Activated CD4-positive, alpha-beta memory T cell treated with anti-CD3 and anti-CD28 coated beads for 36 hours (primary cell): ENCODE results near the gene MOSPD3. TPM values are rescaled to one million over a fixed set of nuclear protein-coding genes. Genes with fewer than 3 reads are reported as not detected.

Experiments
- CTCF ChIA-PET: fragments of 350-600 bp; sonication (Branson Sonifier 250); formaldehyde crosslinking; loops from one replicate; lab custom pipeline; 2021; ENCODE audit warnings: antibody characterized with exemption, inconsistent platforms; lab: Charles Lee
- POLR2A ChIA-PET: fragments of 350-600 bp; sonication (Branson Sonifier 250); formaldehyde crosslinking; loops from one replicate; lab custom pipeline; 2021; ENCODE audit warnings: antibody characterized with exemption; lab: Charles Lee
- DNase-seq: peaks from one replicate; pipeline ENCODE4 v3.0.0-alpha.2; 2020
- H3K27ac Mint-ChIP-seq: one replicate; pipeline ENCODE4 v1.8.0; 2021; ENCODE audit warnings: mixed read lengths
- H3K27me3 Mint-ChIP-seq: one replicate; pipeline ENCODE4 v1.8.0; 2021; ENCODE audit warnings: mixed read lengths
- H3K36me3 Mint-ChIP-seq: one replicate; pipeline ENCODE4 v1.8.0; 2021; ENCODE audit warnings: mixed read lengths
- H3K4me1 Mint-ChIP-seq: one replicate; pipeline ENCODE4 v1.8.0; 2021; ENCODE audit warnings: low read depth, mixed read lengths
- H3K4me3 Mint-ChIP-seq: one replicate; pipeline ENCODE4 v1.8.0; 2021; ENCODE audit warnings: mild to moderate bottlenecking, mixed read lengths
- H3K9me3 Mint-ChIP-seq: one replicate; pipeline ENCODE4 v1.8.0; 2021; ENCODE audit warnings: mixed read lengths
- intact Hi-C: fragments of 100-400 bp; cut with micrococcal nuclease; formaldehyde crosslinking; loops from one replicate; pipeline ENCODE4 v1.15.1; 2023
- total RNA-seq, 2 experiments: library from RNA; stranded (reverse); gene quantifications; one replicate each; pipeline ENCODE4 v1.2.3, GENCODE V29; 2021

MOSPD3 gene
- total RNA-seq, 2 experiments from 2014 or later, result 14.0 to 14.4 TPM

DNA sequence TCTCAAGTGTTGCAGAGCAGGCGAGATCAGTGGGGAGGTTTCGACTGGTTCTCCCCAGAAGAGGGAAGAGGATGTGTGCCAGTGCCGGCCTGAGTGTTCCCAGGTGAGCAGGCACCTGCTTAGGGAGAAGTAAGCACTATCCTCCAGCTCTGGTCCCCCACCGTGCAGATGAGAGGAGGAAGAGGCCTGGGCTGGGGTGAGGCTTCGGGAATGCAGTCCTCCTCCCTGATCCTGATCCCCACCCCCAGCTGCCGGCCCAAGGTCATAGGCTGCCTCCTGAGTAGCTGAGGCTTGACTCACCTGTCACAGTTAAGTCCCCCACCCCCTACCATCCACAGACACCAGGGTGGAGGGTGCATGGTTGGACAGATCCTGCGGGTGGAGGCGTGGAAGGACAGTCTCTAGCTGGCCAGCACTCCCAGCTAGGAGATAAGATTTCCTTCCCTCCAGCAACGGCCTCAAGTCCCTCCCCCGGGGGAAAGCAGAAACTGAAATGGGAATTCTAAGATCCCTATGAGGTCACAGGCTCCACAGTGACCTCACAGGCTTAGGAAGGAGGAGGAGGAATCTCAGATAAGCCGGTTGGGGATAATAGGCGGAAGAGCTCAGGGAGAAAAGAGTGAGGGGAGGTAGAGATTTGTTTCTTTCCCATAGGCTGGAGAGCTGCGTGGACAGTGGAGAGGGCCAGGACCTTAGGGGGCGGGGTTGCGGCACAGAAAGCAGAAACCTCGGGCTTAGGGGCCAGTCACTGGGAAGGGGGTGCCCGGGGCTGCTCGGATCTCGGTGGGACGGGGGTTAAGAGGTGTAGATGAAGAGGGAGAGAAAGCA is 27.4 kb upstream of the MOSPD3 start:
- POLR2A ChIA-PET, result interaction anchor here (0.7 to 4.1 kb wide), 16 partner anchors 15 to 461 kb away, joined by 3 to 31 read pairs (median 4); partner anchors contain the start of genes AGFG2, GNB2, MOSPD3 and POP7
- peaks cover 9% of the 10 kb centered on the region for H3K36me3 Mint-ChIP-seq
- CTCF ChIA-PET, result interaction anchor here (0.8 to 4.6 kb wide), 12 partner anchors 20 to 141 kb away, joined by 3 to 38 read pairs (median 10); partner anchors contain the start of genes GIGYF1, MOSPD3 and POP7

GRCh38 chr7:100585511-100586265 is 26.7 kb upstream of the MOSPD3 start, which contains the start of gene LRCH4:
LRCH4 (minus strand) TSS chr7:100586129; CDS start chr7:100586100, 29 bp downstream.
- H3K36me3 Mint-ChIP-seq, result peaks cover 9% of the 10 kb centered on the region
- H3K27me3 Mint-ChIP-seq, result peaks cover 2% of the 10 kb centered on the region
- ChIA-PET POLR2A (interaction anchor here (0.7 to 4.1 kb wide), 24 partner anchors 11 to 460 kb away, joined by 3 to 31 read pairs (median 4); partner anchors contain the start of genes AGFG2, GNB2, MOSPD3 and POP7), CTCF (interaction anchor here (0.7 to 4.6 kb wide), 17 partner anchors 10 to 378 kb away, joined by 3 to 38 read pairs (median 8); partner anchors contain the start of genes GIGYF1, MOSPD3 and POP7)
- peak within 1 kb of the TSS; percentile 98 for H3K27ac Mint-ChIP-seq
- intact Hi-C loops, result loop anchor here (1.0 to 5.0 kb wide), 9 partner anchors 17 to 156 kb away; partner anchors contain the start of genes GIGYF1, GNB2, MEPCE and MOSPD3
- H3K4me1 Mint-ChIP-seq, result peaks cover 20% of the 10 kb centered on the region
- peak within 1 kb of the TSS; percentile 85 for H3K4me3 Mint-ChIP-seq
- DNase-seq, result peak; percentile 71
- H3K9me3 Mint-ChIP-seq, result no peaks in the 10 kb centered on the region

More for the DNA sequence above, 27.4 kb upstream of the MOSPD3 start:
- intact Hi-C loops, result loop anchor here (5.0 kb wide), 1 partner anchor 107 kb away; the partner anchor contains the start of gene GIGYF1
- peaks cover 2% of the 10 kb centered on the region for H3K27me3 Mint-ChIP-seq
- DNase-seq, result peak; percentile 42
- peaks cover 20% of the 10 kb centered on the region for H3K4me1 Mint-ChIP-seq
- no peaks in the 10 kb centered on the region for H3K9me3 Mint-ChIP-seq
- H3K4me3 Mint-ChIP-seq, result peak overlapping the region; percentile 85
- peak overlapping the region; percentile 98 for H3K27ac Mint-ChIP-seq

- POLR2A ChIA-PET, result interaction anchor here (0.6 to 4.1 kb wide), 22 partner anchors 10 to 289 kb away, joined by 3 to 31 read pairs (median 4); partner anchors contain the start of genes AGFG2, GNB2, MOSPD3 and POP7
- intact Hi-C loops, result loop anchor here (1.0 to 5.0 kb wide), 9 partner anchors 18 to 157 kb away; partner anchors contain the start of genes GIGYF1, GNB2, MEPCE and MOSPD3
- CTCF ChIA-PET, result interaction anchor here (0.7 to 4.6 kb wide), 18 partner anchors 10 to 378 kb away, joined by 3 to 38 read pairs (median 8); partner anchors contain the start of genes GIGYF1, MOSPD3, POP7 and SLC12A9
- DNase-seq, result peak; percentile 100
- H3K27me3 Mint-ChIP-seq, result peaks cover 2% of the 10 kb centered on the region
- no peaks in the 10 kb centered on the region for H3K9me3 Mint-ChIP-seq
- H3K36me3 Mint-ChIP-seq, result peaks cover 5% of the 10 kb centered on the region
- peaks cover 20% of the 10 kb centered on the region for H3K4me1 Mint-ChIP-seq
- H3K27ac Mint-ChIP-seq, result peak within 1 kb of the TSS; percentile 98
- peak within 1 kb of the TSS; percentile 85 for H3K4me3 Mint-ChIP-seq
Observed at GRCh38 chr7:100586266-100587025, 25.9 kb upstream of the MOSPD3 start, which contains the start of gene FBXO24. FBXO24 (plus strand) TSS chr7:100586328; CDS start chr7:100586626, 298 bp downstream.

DNA sequence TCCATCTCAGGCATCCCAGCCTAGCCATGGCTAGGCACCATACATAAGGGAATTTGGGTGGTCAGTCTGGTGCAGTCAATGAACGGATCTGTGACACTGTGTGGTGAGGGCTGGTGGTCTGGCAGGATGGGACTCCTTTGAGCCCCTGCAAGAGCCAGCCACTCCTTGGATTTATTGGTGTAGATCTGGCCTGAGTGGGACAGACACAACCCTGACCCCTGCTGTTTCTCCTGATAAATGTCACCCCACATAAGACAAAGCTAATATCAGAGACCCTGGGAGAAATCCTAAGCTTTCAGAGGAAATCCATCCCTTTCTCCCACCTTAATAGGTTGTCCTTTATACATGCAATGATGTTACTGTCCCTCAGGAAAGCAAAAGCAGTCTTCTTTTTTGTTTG is 23.9 kb upstream of the MOSPD3 start:
- Mint-ChIP-seq H3K27ac (no peak overlapping the region), H3K27me3 (peaks cover 2% of the 10 kb centered on the region), H3K9me3 (no peaks in the 10 kb centered on the region), H3K4me3 (peak overlapping the region; percentile 25), H3K4me1 (peaks cover 6% of the 10 kb centered on the region), H3K36me3 (no peaks in the 10 kb centered on the region)
- no peak for DNase-seq
- ChIA-PET CTCF (interaction anchor here (1.1 to 2.1 kb wide), 3 partner anchors 15 to 29 kb away, joined by 3 to 6 read pairs (median 3); partner anchors contain the start of gene MOSPD3), POLR2A (no interaction called here)
- intact Hi-C loops, result loop anchor here (5.0 kb wide), 1 partner anchor 104 kb away; the partner anchor contains the start of gene GIGYF1

GRCh38 chr7:100589341-100589947 is 22.9 kb upstream of the MOSPD3 start:
- H3K27ac Mint-ChIP-seq, result no peak overlapping the region
- H3K4me1 Mint-ChIP-seq, result no peaks in the 10 kb centered on the region
- POLR2A ChIA-PET, result interaction anchor here (1.1 kb wide), 1 partner anchor 96 kb away, joined by 3 read pairs; no protein-coding TSS in a partner anchor
- no peaks in the 10 kb centered on the region for H3K36me3 Mint-ChIP-seq
- no peak overlapping the region for H3K4me3 Mint-ChIP-seq
- CTCF ChIA-PET, result interaction anchor here (0.9 to 2.1 kb wide), 4 partner anchors 14 to 30 kb away, joined by 3 to 6 read pairs (median 3); partner anchors contain the start of gene MOSPD3
- intact Hi-C loops, result loop anchor here (5.0 kb wide), 1 partner anchor 103 kb away; the partner anchor contains the start of gene GIGYF1
- peaks cover 2% of the 10 kb centered on the region for H3K27me3 Mint-ChIP-seq
- no peak for DNase-seq
- H3K9me3 Mint-ChIP-seq, result no peaks in the 10 kb centered on the region

GRCh38 chr7:100590077-100590737 is 22.1 kb upstream of the MOSPD3 start:
- ChIA-PET POLR2A (interaction anchor here (1.1 kb wide), 1 partner anchor 97 kb away, joined by 3 read pairs; no protein-coding TSS in a partner anchor), CTCF (interaction anchor here (0.9 to 2.1 kb wide), 2 partner anchors 15 to 30 kb away, joined by 3 to 6 read pairs; no protein-coding TSS in a partner anchor)
- Mint-ChIP-seq H3K27me3 (peaks cover 2% of the 10 kb centered on the region), H3K9me3 (no peaks in the 10 kb centered on the region), H3K36me3 (no peaks in the 10 kb centered on the region), H3K4me1 (no peaks in the 10 kb centered on the region), H3K4me3 (no peak overlapping the region), H3K27ac (no peak overlapping the region)
- DNase-seq, result no peak
- intact Hi-C loops, result no loop called here

DNA sequence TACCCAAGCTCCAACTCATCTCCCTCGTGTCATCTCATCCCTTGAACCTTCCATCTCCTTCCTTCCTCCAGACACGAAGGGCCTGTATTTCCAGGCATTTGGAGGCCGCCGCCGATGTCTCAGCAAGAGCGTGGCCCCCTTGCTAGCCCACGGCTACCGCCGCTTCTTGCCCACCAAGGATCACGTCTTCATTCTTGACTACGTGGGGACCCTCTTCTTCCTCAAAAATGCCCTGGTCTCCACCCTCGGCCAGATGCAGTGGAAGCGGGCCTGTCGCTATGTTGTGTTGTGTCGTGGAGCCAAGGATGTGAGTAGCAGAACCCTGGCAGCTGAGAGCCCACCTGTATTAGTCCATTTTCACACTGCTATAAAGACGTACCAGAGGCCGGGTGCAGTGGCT is 20.7 kb upstream of the MOSPD3 start:
- Mint-ChIP-seq H3K9me3 (no peaks in the 10 kb centered on the region), H3K27me3 (no peaks in the 10 kb centered on the region), H3K4me3 (no peak overlapping the region), H3K4me1 (no peaks in the 10 kb centered on the region), H3K27ac (no peak overlapping the region), H3K36me3 (no peaks in the 10 kb centered on the region)
- no peak for DNase-seq
- intact Hi-C loops, result no loop called here
- ChIA-PET CTCF (no interaction called here), POLR2A (no interaction called here)

- no peaks in the 10 kb centered on the region for H3K36me3 Mint-ChIP-seq
- POLR2A ChIA-PET, result no interaction called here
- no peak overlapping the region for H3K27ac Mint-ChIP-seq
- H3K27me3 Mint-ChIP-seq, result no peaks in the 10 kb centered on the region
- H3K4me3 Mint-ChIP-seq, result no peak overlapping the region
- CTCF ChIA-PET, result interaction anchor here (1.3 to 1.8 kb wide), 3 partner anchors 9 to 39 kb away, joined by 3 to 4 read pairs (median 4); partner anchors contain the start of gene FBXO24
- H3K4me1 Mint-ChIP-seq, result no peaks in the 10 kb centered on the region
- no peaks in the 10 kb centered on the region for H3K9me3 Mint-ChIP-seq
- no peak for DNase-seq
- intact Hi-C loops, result no loop called here
Observed at GRCh38 chr7:100595188-100595587, 17.2 kb upstream of the MOSPD3 start.

GRCh38 chr7:100598425-100598824 is 13.9 kb upstream of the MOSPD3 start:
- no peaks in the 10 kb centered on the region for H3K9me3 Mint-ChIP-seq
- peaks cover 3% of the 10 kb centered on the region for H3K4me1 Mint-ChIP-seq
- H3K4me3 Mint-ChIP-seq, result no peak overlapping the region
- POLR2A ChIA-PET, result no interaction called here
- intact Hi-C loops, result no loop called here
- H3K27ac Mint-ChIP-seq, result no peak overlapping the region
- H3K27me3 Mint-ChIP-seq, result no peaks in the 10 kb centered on the region
- DNase-seq, result no peak
- H3K36me3 Mint-ChIP-seq, result no peaks in the 10 kb centered on the region
- CTCF ChIA-PET, result interaction anchor here (1.2 kb wide), 1 partner anchor 107 kb away, joined by 3 read pairs; the partner anchor contains the start of gene POP7
